A673 (cell line): Measurements from ENCODE around the gene RIPOR2. TPM values are rescaled to one million over a fixed set of nuclear protein-coding genes. Genes with fewer than 3 reads are reported as not detected.

Experiments used
- BruUV-seq: library from RNA; stranded (reverse); fragments of 400-500 nt; replicated peaks from 2 replicates; lab custom pipeline; 2021; lab: Mats Ljungman, UMichigan
- CTCF ChIA-PET: fragments of 300-600 bp; sonication (Branson Sonifier 250); formaldehyde crosslinking; loops from one replicate; lab custom pipeline; 2022; ENCODE audit warnings: antibody characterized with exemption; lab: Charles Lee
- POLR2A ChIA-PET: fragments of 300-600 bp; sonication (Branson Sonifier 250); formaldehyde crosslinking; loops from one replicate; lab custom pipeline; 2022; ENCODE audit warnings: antibody characterized with exemption; ENCODE audit not compliant: low non-redundant PET; lab: Charles Lee
- DNase-seq: peaks from one replicate; pipeline ENCODE4 v3.0.0-alpha.2; 2015; ENCODE audit warnings: low spot score
- H3K27ac ChIP-seq: fragments of 200-600 bp; sonication (generic); 2 replicates; pipeline ENCODE4 v1.5.1; 2016; ENCODE audit warnings: mixed run types, low read depth, mild to moderate bottlenecking, mixed read lengths, antibody characterized with exemption, low read length; ENCODE audit not compliant: poor library complexity, severe bottlenecking
- H3K27me3 ChIP-seq: fragments of 200-600 bp; sonication (generic); replicated peaks from 2 replicates; pipeline ENCODE4 v1.6.1; 2017; ENCODE audit warnings: mixed run types, low read depth, mild to moderate bottlenecking, mixed read lengths, antibody characterized with exemption, low read length; ENCODE audit not compliant: insufficient read depth, poor library complexity
- H3K36me3 ChIP-seq: fragments of 200-600 bp; sonication (generic); 2 replicates; pipeline ENCODE4 v1.6.1; 2016; ENCODE audit warnings: mixed run types, mild to moderate bottlenecking, mixed read lengths, antibody characterized with exemption, low read length; ENCODE audit not compliant: insufficient read depth, poor library complexity, severe bottlenecking
- H3K4me1 ChIP-seq: fragments of 200-600 bp; sonication (generic); 2 replicates; pipeline ENCODE4 v1.6.1; 2017; ENCODE audit warnings: mixed run types, mild to moderate bottlenecking, mixed read lengths, antibody characterized with exemption, low read length; ENCODE audit not compliant: insufficient read depth, poor library complexity, severe bottlenecking
- H3K4me3 ChIP-seq: fragments of 200-600 bp; sonication (generic); 2 replicates; pipeline ENCODE4 v1.5.1; 2016; ENCODE audit warnings: low read depth, mixed run types, mild to moderate bottlenecking, mixed read lengths, low read length; ENCODE audit not compliant: poor library complexity, severe bottlenecking
- H3K9me3 ChIP-seq: fragments of 200-600 bp; sonication (generic); 2 replicates; pipeline ENCODE4 v1.6.1; 2016; ENCODE audit warnings: mixed run types, low read depth, mild to moderate bottlenecking, mixed read lengths, antibody characterized with exemption, low read length; ENCODE audit not compliant: poor library complexity, severe bottlenecking
- CTCF ChIP-seq: fragments of 300-800, 200-600 bp; sonication (generic); conservative IDR thresholded peaks from 2 replicates; pipeline ENCODE4 v1.5.1; 2017; ENCODE audit warnings: low read depth, mild to moderate bottlenecking, antibody characterized with exemption, low read length, moderate library complexity, mixed read lengths
- EZH2 ChIP-seq: fragments of 200-600 bp; sonication (generic); IDR thresholded peaks from 2 replicates; pipeline ENCODE4 v1.6.1; 2017; ENCODE audit warnings: borderline replicate concordance, low read depth, mild to moderate bottlenecking, mixed read lengths, antibody characterized with exemption, low read length; ENCODE audit not compliant: poor library complexity, severe bottlenecking
- intact Hi-C: fragments of 100-400 bp; cut with micrococcal nuclease; formaldehyde crosslinking; loops from one replicate; pipeline ENCODE4 v1.10.0; 2022; ENCODE audit not compliant: unreplicated experiment
- total RNA-seq: library from RNA; stranded (reverse); gene quantifications from 2 replicates; pipeline ENCODE4 v1.2.3, GENCODE V29; 2021

Gene RIPOR2
- total RNA-seq, 1 experiment from 2014 or later: 0.17 TPM

DNA sequence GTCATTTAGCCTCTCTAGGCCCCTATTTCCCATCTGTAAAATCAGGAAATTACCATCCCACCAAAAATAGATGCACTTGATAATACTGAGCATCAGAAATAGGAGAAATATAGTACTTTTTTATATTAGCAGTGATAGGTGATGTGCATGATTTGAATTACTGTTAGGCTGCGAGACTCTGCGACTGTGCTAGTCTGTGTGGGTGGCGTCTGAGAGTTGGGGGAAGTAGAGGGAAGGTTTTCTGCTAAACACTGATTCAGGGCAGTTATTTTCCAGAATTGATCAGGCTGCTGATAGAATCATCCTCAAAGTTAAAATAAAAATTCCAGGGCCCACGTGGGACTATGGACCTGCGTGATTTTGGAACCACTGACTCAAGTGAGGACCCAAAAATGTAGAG, 76.6 kb downstream of the RIPOR2 start:
- Histone ChIP-seq H3K4me3 (no peak overlapping the region), H3K4me1 (peaks cover 5% of the 10 kb centered on the region), H3K36me3 (no peaks in the 10 kb centered on the region), H3K27ac (no peak overlapping the region), H3K9me3 (no peaks in the 10 kb centered on the region), H3K27me3 (no peaks in the 10 kb centered on the region)
- DNase-seq: no peak
- intact Hi-C loops: loop anchor here (5.0 kb wide), 1 partner anchor 158 kb away; no protein-coding TSS in a partner anchor
- ChIA-PET CTCF (interaction anchor here (0.6 kb wide), 1 partner anchor 169 kb away, joined by 3 read pairs; no protein-coding TSS in a partner anchor), POLR2A (no interaction called here)
- BruUV-seq: no TSS peak
- TF ChIP-seq EZH2 (no peak), CTCF (no peak)

- no peaks in the 10 kb centered on the region for H3K27me3 ChIP-seq
- no peak overlapping the region for H3K4me3 ChIP-seq
- no peak for DNase-seq
- TF ChIP-seq CTCF (no peak), EZH2 (no peak)
- POLR2A ChIA-PET: no interaction called here
- H3K36me3 ChIP-seq: no peaks in the 10 kb centered on the region
- no peak overlapping the region for H3K27ac ChIP-seq
- CTCF ChIA-PET: interaction anchor here (0.6 to 1.4 kb wide), 2 partner anchors 170 to 212 kb away, joined by 3 read pairs; no protein-coding TSS in a partner anchor
- no peaks in the 10 kb centered on the region for H3K9me3 ChIP-seq
- intact Hi-C loops: loop anchor here (5.0 kb wide), 1 partner anchor 159 kb away; no protein-coding TSS in a partner anchor
- no TSS peak for BruUV-seq
- peaks cover 5% of the 10 kb centered on the region for H3K4me1 ChIP-seq
Observed at GRCh38 chr6:24858177-24858653, 77.5 kb downstream of the RIPOR2 start.

- H3K4me3 ChIP-seq: no peak overlapping the region
- H3K36me3 ChIP-seq: no peaks in the 10 kb centered on the region
- no peaks in the 10 kb centered on the region for H3K9me3 ChIP-seq
- H3K27ac ChIP-seq: no peak overlapping the region
- H3K4me1 ChIP-seq: peaks cover 5% of the 10 kb centered on the region
- POLR2A ChIA-PET: no interaction called here
- no TSS peak for BruUV-seq
- intact Hi-C loops: loop anchor here (1.0 to 5.0 kb wide), 3 partner anchors 136 to 213 kb away; no protein-coding TSS in a partner anchor
- CTCF ChIA-PET: interaction anchor here (1.4 kb wide), 1 partner anchor 213 kb away, joined by 3 read pairs; no protein-coding TSS in a partner anchor
- TF ChIP-seq CTCF: no peak
- TF ChIP-seq EZH2: no peak
- no peak for DNase-seq
- H3K27me3 ChIP-seq: no peaks in the 10 kb centered on the region
Observed at GRCh38 chr6:24856901-24857670, 78.7 kb downstream of the RIPOR2 start.
